Heart left ventricle (tissue), 16 donors: ENCODE data around the gene GALR2. TPM values are rescaled to one million over a fixed set of nuclear protein-coding genes. Genes with fewer than 3 reads are reported as not detected.
"Not testable (repeated sequence)": the region's sequence is repeated elsewhere in the genome, so short reads cannot be mapped to it uniquely, and the experiment has no call there.

Experiments
- ATAC-seq, 4 donors: fragments of 200-7000 bp; cut with Tn5 transposase; one replicate each; pipeline ENCODE4 v1.9.1; 2020 to 2022; ENCODE audit warnings: moderate library complexity in 4 of 4, mild to moderate bottlenecking in 3 of 4, moderate number of reproducible peaks in 1 of 4
- DNase-seq, 5 donors: peaks; one replicate each; pipeline ENCODE4 v3.0.0-alpha.2; 2020
- H3K27ac ChIP-seq, 12 donors: fragments of 200-600 bp; sonication (generic) in 4 of 12; one replicate each; pipeline versions ENCODE4 v1.5.0 to v1.8.0; 2016 to 2022; ENCODE audit warnings: mild to moderate bottlenecking in 2 of 12
- H3K27me3 ChIP-seq, 9 donors: fragments of 200-600 bp; sonication (generic) in 2 of 9; one replicate each; pipeline versions ENCODE4 v1.5.1 to v1.8.0; 2016 to 2022; ENCODE audit warnings: mild to moderate bottlenecking in 3 of 9
- H3K36me3 ChIP-seq, 9 donors: fragments of 200-600 bp; sonication (generic) in 2 of 9; one replicate each; pipeline versions ENCODE4 v1.5.0 to v1.8.0; 2018 to 2022; ENCODE audit warnings: mild to moderate bottlenecking in 2 of 9
- H3K4me1 ChIP-seq, 12 donors: fragments of 200-600 bp; sonication (generic) in 4 of 12; one replicate each; pipeline versions ENCODE4 v1.5.0 to v1.8.0; 2016 to 2022; ENCODE audit warnings: mild to moderate bottlenecking in 3 of 12
- H3K4me3 ChIP-seq, 12 donors: fragments of 200-600 bp; sonication (generic) in 4 of 12; one replicate each; pipeline versions ENCODE4 v1.5.0 to v1.8.0; 2017 to 2022; ENCODE audit warnings: mild to moderate bottlenecking in 9 of 12, moderate library complexity in 4 of 12
- H3K9me3 ChIP-seq, 12 donors: fragments of 200-600 bp; sonication (generic) in 4 of 12; one replicate each; pipeline versions ENCODE4 v1.5.0 to v1.8.0; 2016 to 2022; ENCODE audit warnings: mild to moderate bottlenecking in 1 of 12
- POLR2A ChIP-seq, 2 donors: fragments of 450-650 bp; IDR thresholded peaks; one replicate each; pipeline ENCODE4 v1.6.1; 2017; ENCODE audit warnings: antibody characterized with exemption in 2 of 2, mild to moderate bottlenecking in 2 of 2, moderate library complexity in 2 of 2
- WGBS, 4 donors: extraction: QIAGEN DNeasy Blood & Tissue Kit in 2 of 4; methylation state at CpG; one replicate each; pipeline versions ENCODE4 v1.1.5 to v1.1.7; 2013 to 2018; 5-methylcytosine and 5-hydroxymethylcytosine counted together
- intact Hi-C, 10 donors: fragments of 100-400 bp; cut with DNase I; formaldehyde crosslinking; loops; one replicate each; pipeline versions ENCODE4 v1.11.1 to v1.14.2; 2022
- polyA plus RNA-seq, 2 donors: library from polyadenylated mRNA; stranded (reverse); fragments of 200-250 nt; gene quantifications; one replicate each; pipeline ENCODE4 v1.2.3, GENCODE V29; 2013
- total RNA-seq, 9 donors: library from RNA; depleted of rRNA in 2 of 9; stranded (reverse); fragments of >200 nt in 2 of 9; fragmentation: NEBNext Ultra II Directional in 3 of 9; extraction: Animal tissue kit (Norgen Biotek cat#: 25700) in 3 of 9; gene quantifications; one replicate each; pipeline versions ENCODE4 v1.1.0 to v1.2.4, GENCODE V29; 2016 to 2023
- TF ChIP-seq, protein P1 (sequence below), 12 donors: fragments of 200-600 bp; sonication (generic) in 4 of 12; IDR thresholded peaks; one replicate each; pipeline versions ENCODE4 v1.5.0 to v1.8.0; 2018 to 2022; ENCODE audit warnings: antibody characterized with exemption in 12 of 12, mild to moderate bottlenecking in 5 of 12
- donor health status: ischemic (EF 13 %, LVEDD 7.1; RV severe dilation, severe dysfunction).
- donor health status: healthy with polysubstance abuse.
- donor health status: DM: no; HTN: yes; CAD: no.
- donor health status: DM: no; HTN: no; CAD: no.
- donor health status: ischemic (EF 25% LVEDD 6.9; RV normal size, moderate dysfunction).
- donor health status: ischemic (EF 25% LVEDD 5.7; RV mildly dilated, moderate dysfunction).
- donor health status: healthy.
- donor health status: DM: yes; HTN: yes; CAD: no.
- donor health status: ischemic (EF 35%, LVEDD 5.7; RV mildly dilated, moderate dysfunction).
- donor health status: nonischemic (EF 11% LVEDD 7.7; RV severe dilation, severe dysfunction).
- donor health status: DM: yes; HTN: yes; CAD: no.
- donor health status: PGD.
- donor health status: ischemic (EF 29% LVEDD 5.4; RV normal size, mild dysfunction).
- donor health status: nonischemic (EF 23%, LVEDD 6.1; RV moderate dilation, normal function).

GALR2 gene
- total and polyA plus RNA-seq, 11 donors, result 0.18 TPM; not detected in 10

DNA sequence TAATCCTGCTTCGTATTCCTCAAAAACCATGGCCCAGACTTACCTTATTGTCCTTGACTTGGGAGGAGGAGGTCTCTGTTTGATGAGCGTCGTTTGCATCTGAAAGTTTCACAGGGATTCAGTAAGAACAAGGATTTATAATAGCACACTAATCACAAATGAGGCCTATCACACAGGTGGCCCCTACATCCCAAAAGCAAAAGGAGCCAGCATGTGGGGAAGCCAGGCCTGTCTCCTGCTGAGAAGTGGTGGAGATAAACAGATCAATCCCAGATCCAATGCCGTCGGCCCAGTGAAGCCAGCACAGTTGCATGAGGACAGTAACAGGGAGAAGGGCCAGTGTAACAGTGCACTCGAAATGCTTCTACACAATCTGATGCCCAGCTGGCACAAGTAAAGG lies 34.2 kb upstream of the GALR2 start:
- Histone ChIP-seq H3K9me3 (no peaks in the 10 kb centered on the region), H3K36me3 (peaks cover 12 to 82% (median 74%) of the 10 kb centered on the region in 9 donors), H3K4me3 (no peak overlapping the region), H3K27me3 (no peaks in the 10 kb centered on the region), H3K4me1 (peaks cover 0 to 7% (median 0%) of the 10 kb centered on the region in 12 donors), H3K27ac (peak overlapping the region in 1 of 12 donors; percentile 84)
- ATAC-seq (no peak), DNase-seq (no peak)
- TF ChIP-seq, protein P1, sequence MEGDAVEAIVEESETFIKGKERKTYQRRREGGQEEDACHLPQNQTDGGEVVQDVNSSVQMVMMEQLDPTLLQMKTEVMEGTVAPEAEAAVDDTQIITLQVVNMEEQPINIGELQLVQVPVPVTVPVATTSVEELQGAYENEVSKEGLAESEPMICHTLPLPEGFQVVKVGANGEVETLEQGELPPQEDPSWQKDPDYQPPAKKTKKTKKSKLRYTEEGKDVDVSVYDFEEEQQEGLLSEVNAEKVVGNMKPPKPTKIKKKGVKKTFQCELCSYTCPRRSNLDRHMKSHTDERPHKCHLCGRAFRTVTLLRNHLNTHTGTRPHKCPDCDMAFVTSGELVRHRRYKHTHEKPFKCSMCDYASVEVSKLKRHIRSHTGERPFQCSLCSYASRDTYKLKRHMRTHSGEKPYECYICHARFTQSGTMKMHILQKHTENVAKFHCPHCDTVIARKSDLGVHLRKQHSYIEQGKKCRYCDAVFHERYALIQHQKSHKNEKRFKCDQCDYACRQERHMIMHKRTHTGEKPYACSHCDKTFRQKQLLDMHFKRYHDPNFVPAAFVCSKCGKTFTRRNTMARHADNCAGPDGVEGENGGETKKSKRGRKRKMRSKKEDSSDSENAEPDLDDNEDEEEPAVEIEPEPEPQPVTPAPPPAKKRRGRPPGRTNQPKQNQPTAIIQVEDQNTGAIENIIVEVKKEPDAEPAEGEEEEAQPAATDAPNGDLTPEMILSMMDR (IDR thresholded peaks at IDR 0.05), result no peak
- no peak for TF ChIP-seq POLR2A (IDR thresholded peaks at IDR 0.05)
- intact Hi-C loops, result no loop called here
- WGBS, 4 donors, result 61 to 78% (median 68%) methylated on average over 6 of the region's 6 CpGs

DNA sequence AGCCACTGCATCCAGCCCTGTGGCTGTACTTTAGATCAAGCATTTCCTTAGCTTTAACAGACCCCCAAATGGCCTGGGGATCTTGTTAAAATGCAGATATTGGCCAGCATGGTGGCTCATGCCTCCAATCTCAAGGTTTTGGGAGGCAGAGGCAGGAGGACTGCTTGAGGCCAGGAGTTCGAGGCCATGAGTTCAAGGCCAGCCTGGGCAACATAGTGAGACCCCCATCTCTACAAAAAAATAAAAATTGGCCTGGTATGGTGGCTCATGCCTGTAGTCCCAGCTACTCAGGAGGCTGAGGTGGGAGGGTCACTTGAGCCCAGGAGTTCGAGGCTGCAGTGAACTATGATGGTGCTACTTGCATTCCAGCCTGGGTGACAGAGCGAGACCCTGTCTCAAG lies 31.7 kb upstream of the GALR2 start:
- H3K4me1 ChIP-seq, intact Hi-C loops, H3K9me3 ChIP-seq, H3K27ac ChIP-seq, H3K4me3 ChIP-seq, ATAC-seq, DNase-seq, H3K27me3 ChIP-seq: not testable (repeated sequence)
- H3K36me3 ChIP-seq, result peaks cover 12 to 100% (median 98%) of the 10 kb centered on the region in 9 donors
- 93 to 100% (median 99%) methylated on average over 3 of the region's 3 CpGs for WGBS, 4 donors

DNA sequence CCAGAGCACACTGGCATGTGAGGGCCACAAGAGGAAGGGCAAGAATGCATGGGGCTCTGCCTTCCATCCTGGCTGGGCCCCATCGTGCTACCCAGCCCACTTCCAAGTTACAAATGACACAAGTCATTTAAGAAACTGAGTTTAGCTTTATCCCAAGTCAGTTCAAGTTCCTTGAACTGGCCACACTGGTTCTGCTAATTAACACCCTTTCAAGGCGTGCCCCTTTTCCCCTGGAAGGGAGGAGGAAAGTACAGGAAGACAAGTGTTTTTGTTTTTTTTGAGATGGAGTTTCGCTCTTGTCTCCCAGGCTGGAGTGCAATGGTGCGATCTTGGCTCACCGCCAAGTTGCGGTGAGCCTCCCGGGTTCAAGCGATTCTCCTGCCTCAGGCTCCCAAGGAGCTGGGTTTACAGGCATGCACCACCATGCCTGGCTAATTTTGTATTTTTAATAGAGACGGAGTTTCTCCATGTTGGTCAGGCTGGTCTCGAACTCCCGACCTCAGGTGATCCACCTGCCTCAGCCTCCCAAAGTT lies 30.0 kb upstream of the GALR2 start:
- DNase-seq, H3K4me3 ChIP-seq, H3K4me1 ChIP-seq, H3K27ac ChIP-seq, ATAC-seq, intact Hi-C loops, H3K27me3 ChIP-seq, H3K9me3 ChIP-seq: not testable (repeated sequence)
- peaks cover 12 to 100% (median 100%) of the 10 kb centered on the region in 9 donors for H3K36me3 ChIP-seq
- WGBS, 4 donors, result 77 to 83% (median 79%) methylated on average over 10 to 11 of the region's 11 CpGs

DNA sequence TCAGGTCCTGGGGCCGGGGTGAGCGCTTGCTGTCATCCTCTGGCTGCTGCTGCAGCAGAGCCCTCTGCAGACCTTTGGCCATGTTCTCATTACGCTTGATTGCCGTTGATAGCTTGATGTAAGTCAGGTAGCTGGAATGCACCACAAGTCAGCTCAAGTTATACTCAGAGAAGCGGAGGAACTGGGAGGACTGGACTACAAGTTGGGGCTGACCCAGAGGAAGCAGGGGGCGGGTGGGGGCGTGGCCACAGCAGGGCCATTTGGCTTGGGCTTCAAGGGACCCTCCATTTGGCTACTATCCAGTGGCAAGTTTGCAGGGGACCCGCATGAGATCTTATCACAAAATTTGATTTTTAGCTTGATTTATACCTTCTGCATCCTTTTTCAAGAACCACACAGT lies 28.5 kb upstream of the GALR2 start:
- no peaks in the 10 kb centered on the region for H3K9me3 ChIP-seq
- no peak for TF ChIP-seq POLR2A (IDR thresholded peaks at IDR 0.05)
- TF ChIP-seq, protein P1 (IDR thresholded peaks at IDR 0.05), result no peak
- WGBS, 4 donors, result 87 to 92% (median 91%) methylated on average over 8 of the region's 8 CpGs
- no peak overlapping the region for H3K4me3 ChIP-seq
- peaks cover 0 to 6% (median 0%) of the 10 kb centered on the region in 12 donors for H3K4me1 ChIP-seq
- peaks cover 9 to 100% (median 100%) of the 10 kb centered on the region in 9 donors for H3K36me3 ChIP-seq
- intact Hi-C loops, result no loop called here
- DNase-seq (no peak), ATAC-seq (no peak)
- no peaks in the 10 kb centered on the region for H3K27me3 ChIP-seq
- no peak overlapping the region for H3K27ac ChIP-seq

DNA sequence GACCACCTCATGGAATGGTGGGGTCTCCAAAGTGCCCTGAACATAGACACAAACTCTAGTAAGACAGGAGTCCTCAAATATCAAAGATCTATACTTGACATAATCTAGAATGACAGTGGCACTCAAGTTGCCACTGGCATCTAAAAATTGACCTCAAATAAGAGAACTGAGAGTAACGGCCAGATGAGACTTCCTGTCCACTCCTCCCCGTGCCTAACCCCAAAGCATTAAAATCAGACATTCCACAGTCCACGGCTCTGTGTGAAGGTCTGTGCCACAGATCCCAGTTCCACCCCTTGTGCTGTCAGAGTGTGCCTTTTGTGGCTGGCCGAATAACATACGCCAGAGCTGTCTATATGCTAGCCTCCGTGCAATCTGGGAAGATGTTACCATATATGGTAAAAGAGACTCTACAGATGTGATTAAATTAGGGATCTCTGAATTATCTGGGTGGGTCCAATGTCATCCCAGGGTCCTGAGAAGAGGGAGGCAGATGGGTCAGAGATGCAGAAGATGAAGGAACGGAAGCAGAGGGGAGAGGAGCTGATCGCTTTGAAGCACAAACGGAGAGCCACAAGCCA lies 26.5 kb upstream of the GALR2 start:
- Histone ChIP-seq H3K36me3 (peaks cover 9 to 100% (median 98%) of the 10 kb centered on the region in 9 donors), H3K4me1 (peaks cover 0 to 6% (median 0%) of the 10 kb centered on the region in 12 donors), H3K4me3 (no peak overlapping the region), H3K27me3 (no peaks in the 10 kb centered on the region), H3K9me3 (no peaks in the 10 kb centered on the region), H3K27ac (no peak overlapping the region)
- DNase-seq (no peak), ATAC-seq (no peak)
- TF ChIP-seq, protein P1 (IDR thresholded peaks at IDR 0.05), result no peak
- no peak for TF ChIP-seq POLR2A (IDR thresholded peaks at IDR 0.05)
- WGBS, 4 donors, result 81 to 83% (median 82%) methylated on average over 9 of the region's 9 CpGs
- intact Hi-C loops, result no loop called here
